Small intestine (tissue), 7 donors: ENCODE data around the gene S100A8. TPM values are rescaled to one million over a fixed set of nuclear protein-coding genes. Genes with fewer than 3 reads are reported as not detected.

Experiments used
- DNase-seq, 2 donors: peaks; one replicate each; pipeline versions ENCODE4 v3.0.0 to v3.0.0-alpha.2; 2013
- FAIRE-seq: peaks from 2 replicates; lab custom pipeline; 2012; peaks lifted over from hg19 to GRCh38; lab: Jason Lieb, UNC
- H3K27ac ChIP-seq, 3 donors: one replicate each; pipeline ENCODE4 v1.5.1; 2013; ENCODE audit warnings: low read length in 2 of 3, mild to moderate bottlenecking in 2 of 3, control low read depth in 1 of 3, inconsistent platforms in 1 of 3, low read depth in 1 of 3, moderate library complexity in 1 of 3
- H3K27me3 ChIP-seq, 3 donors: one replicate each; pipeline ENCODE4 v1.6.1; 2013; ENCODE audit warnings: low read length in 3 of 3, inconsistent platforms in 1 of 3; ENCODE audit not compliant: control insufficient read depth in 3 of 3, insufficient read depth in 3 of 3
- H3K36me3 ChIP-seq, 3 donors: one replicate each; pipeline ENCODE4 v1.6.1; 2013; ENCODE audit warnings: low read length in 3 of 3, inconsistent platforms in 1 of 3, low read depth in 1 of 3, mild to moderate bottlenecking in 1 of 3, moderate library complexity in 1 of 3; ENCODE audit not compliant: control insufficient read depth in 3 of 3, insufficient read depth in 2 of 3
- H3K4me1 ChIP-seq, 3 donors: one replicate each; pipeline ENCODE4 v1.6.1; 2013; ENCODE audit warnings: low read length in 2 of 3, inconsistent platforms in 1 of 3, low read depth in 1 of 3, mild to moderate bottlenecking in 1 of 3, moderate library complexity in 1 of 3; ENCODE audit not compliant: control insufficient read depth in 3 of 3, insufficient read depth in 2 of 3
- H3K4me3 ChIP-seq, 3 donors: one replicate each; pipeline ENCODE4 v1.5.1; 2013; ENCODE audit warnings: low read length in 3 of 3, control low read depth in 1 of 3, inconsistent platforms in 1 of 3, low read depth in 1 of 3, mild to moderate bottlenecking in 1 of 3, moderate library complexity in 1 of 3
- H3K9me3 ChIP-seq, 2 donors: one replicate each; pipeline ENCODE4 v1.6.1; 2013; ENCODE audit warnings: low read depth in 1 of 2, low read length in 1 of 2; ENCODE audit not compliant: control insufficient read depth in 2 of 2, insufficient read depth in 1 of 2
- WGBS, 3 donors: extraction: QIAGEN DNeasy Blood & Tissue Kit; methylation state at CpG; one replicate each; pipeline ENCODE4 v1.1.7; 2013; 5-methylcytosine and 5-hydroxymethylcytosine counted together
- polyA plus RNA-seq, 4 donors: library from polyadenylated mRNA; stranded (reverse) in 3 of 4; unstranded in 1 of 4; fragments of 200-250 nt in 3 of 4; fragments of 120-200 nt in 1 of 4; gene quantifications; one replicate each; pipeline versions ENCODE4 v1.2.1 to v1.2.3, GENCODE V29; 2013
- donor health status: healthy with polysubstance abuse.
- donor health status: control.
- donor health status: control.
- donor health status: Bipolar disorder and iron deficiency.
- donor health status: healthy.

S100A8 gene
- polyA plus RNA-seq, 4 donors, result 10.2 to 208 (median 86.3) TPM

DNA sequence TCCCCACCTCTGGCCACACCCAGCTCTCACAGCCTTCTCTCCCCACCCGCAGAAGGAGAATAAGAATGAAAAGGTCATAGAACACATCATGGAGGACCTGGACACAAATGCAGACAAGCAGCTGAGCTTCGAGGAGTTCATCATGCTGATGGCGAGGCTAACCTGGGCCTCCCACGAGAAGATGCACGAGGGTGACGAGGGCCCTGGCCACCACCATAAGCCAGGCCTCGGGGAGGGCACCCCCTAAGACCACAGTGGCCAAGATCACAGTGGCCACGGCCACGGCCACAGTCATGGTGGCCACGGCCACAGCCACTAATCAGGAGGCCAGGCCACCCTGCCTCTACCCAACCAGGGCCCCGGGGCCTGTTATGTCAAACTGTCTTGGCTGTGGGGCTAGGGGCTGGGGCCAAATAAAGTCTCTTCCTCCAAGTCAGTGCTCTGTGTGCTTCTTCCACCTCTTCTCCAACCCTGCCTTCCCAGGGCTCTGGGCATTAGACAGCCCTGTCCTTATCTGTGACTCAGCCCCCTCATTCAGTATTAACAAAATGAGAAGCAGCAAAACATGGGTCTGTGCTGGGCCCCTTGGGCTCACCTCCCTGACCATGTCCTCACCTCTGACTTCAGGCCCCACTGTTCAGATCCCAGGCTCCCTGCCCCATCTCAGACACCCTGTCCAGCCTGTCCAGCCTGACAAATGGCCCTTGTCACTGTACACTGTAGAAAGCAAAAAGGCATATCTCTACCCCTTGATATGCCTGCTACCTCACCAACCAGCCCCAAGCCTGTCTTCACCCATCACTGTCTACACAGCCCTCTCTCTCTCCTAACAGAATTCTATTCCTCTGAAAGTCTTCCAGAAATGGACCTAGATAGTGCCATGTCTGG, 30.0 kb downstream of the S100A8 start:
- H3K27me3 ChIP-seq, result no peaks in the 10 kb centered on the region
- DNase-seq (no peak), FAIRE-seq (no peak)
- H3K4me1 ChIP-seq, result peaks cover 0 to 70% (median 0%) of the 10 kb centered on the region in 3 donors
- peaks cover 0 to 2% (median 0%) of the 10 kb centered on the region in 3 donors for H3K36me3 ChIP-seq
- no peak overlapping the region for H3K27ac ChIP-seq
- H3K9me3 ChIP-seq, result no peaks in the 10 kb centered on the region
- H3K4me3 ChIP-seq, result no peak overlapping the region
- WGBS, 3 donors, result 84 to 85% (median 84%) methylated on average over 11 of the region's 11 CpGs

DNA sequence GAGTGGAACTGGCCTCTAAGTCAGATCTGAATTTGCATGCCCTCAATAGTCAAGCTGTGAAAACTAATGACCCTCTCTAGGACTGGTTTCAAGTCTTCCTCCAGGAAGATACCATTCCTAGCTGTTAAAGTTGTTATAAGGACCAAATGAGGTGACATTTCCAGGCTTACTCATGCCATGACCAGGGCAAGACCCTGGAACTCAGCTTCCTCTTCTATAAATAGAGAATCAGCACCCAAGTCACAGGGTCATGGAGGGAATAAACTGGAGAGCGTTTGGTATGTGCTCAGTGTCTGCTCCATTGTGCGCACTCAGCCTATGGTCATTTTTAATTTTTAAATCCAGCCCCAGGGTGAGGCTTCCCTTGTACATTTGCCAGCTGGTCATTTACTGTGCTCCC, 30.7 kb downstream of the S100A8 start:
- Histone ChIP-seq H3K9me3 (peaks cover 0 to 5% of the 10 kb centered on the region in 2 donors), H3K27me3 (no peaks in the 10 kb centered on the region), H3K4me1 (peaks cover 0 to 64% (median 0%) of the 10 kb centered on the region in 3 donors), H3K4me3 (no peak overlapping the region), H3K36me3 (peaks cover 0 to 2% (median 0%) of the 10 kb centered on the region in 3 donors), H3K27ac (no peak overlapping the region)
- no peak for FAIRE-seq
- no peak for DNase-seq
- WGBS, 3 donors, result 82 to 91% (median 88%) methylated on average over 2 of the region's 2 CpGs

DNA sequence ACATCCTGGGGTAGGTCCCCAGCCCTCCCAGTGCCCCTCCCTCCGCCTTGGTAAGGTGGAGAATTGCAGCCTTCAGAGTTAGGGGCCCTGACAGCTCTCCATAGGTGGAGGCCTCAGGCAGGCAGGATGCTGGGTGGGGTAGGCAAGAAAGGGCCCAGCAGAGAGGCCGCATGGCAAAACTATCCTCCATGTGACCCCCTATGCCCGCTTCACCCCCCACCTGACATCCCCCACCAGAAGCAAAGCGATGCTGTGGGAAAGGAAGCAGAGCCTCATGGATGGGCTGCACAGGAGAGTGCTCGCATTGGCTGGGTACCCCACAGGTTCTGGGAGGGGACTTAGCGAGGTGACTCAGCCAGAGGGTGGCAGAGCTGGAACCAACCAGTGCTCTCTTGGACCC, 31.6 kb downstream of the S100A8 start:
- no peak for FAIRE-seq
- no peak for DNase-seq
- Histone ChIP-seq H3K36me3 (peaks cover 0 to 2% (median 0%) of the 10 kb centered on the region in 3 donors), H3K27ac (no peak overlapping the region), H3K4me3 (no peak overlapping the region), H3K4me1 (peaks cover 0 to 55% (median 0%) of the 10 kb centered on the region in 3 donors), H3K9me3 (peaks cover 0 to 5% of the 10 kb centered on the region in 2 donors), H3K27me3 (no peaks in the 10 kb centered on the region)
- WGBS, 3 donors, result 87 to 94% (median 92%) methylated on average over 6 of the region's 6 CpGs

DNA sequence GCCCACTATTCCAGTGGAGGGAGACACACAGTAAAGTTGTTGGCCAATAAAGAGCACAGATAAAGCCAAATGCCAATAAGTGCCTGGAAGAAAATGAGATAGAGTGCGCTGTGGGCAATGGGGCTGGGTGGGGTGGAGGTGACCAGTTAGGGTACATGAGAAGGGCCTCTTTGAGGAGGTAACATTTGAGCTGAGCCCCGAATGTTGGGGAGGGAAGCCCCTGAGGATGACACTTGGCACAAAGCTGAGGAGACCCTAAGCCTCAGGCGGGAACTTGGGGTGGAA, 32.2 kb downstream of the S100A8 start:
- Histone ChIP-seq H3K27ac (no peak overlapping the region), H3K4me3 (no peak overlapping the region), H3K4me1 (peaks cover 0 to 49% (median 0%) of the 10 kb centered on the region in 3 donors), H3K27me3 (no peaks in the 10 kb centered on the region), H3K36me3 (peaks cover 0 to 2% (median 0%) of the 10 kb centered on the region in 3 donors), H3K9me3 (peaks cover 0 to 5% of the 10 kb centered on the region in 2 donors)
- DNase-seq, result no peak
- no peak for FAIRE-seq
- 91 to 96% (median 91%) methylated on average over 3 of the region's 3 CpGs for WGBS, 3 donors

DNA sequence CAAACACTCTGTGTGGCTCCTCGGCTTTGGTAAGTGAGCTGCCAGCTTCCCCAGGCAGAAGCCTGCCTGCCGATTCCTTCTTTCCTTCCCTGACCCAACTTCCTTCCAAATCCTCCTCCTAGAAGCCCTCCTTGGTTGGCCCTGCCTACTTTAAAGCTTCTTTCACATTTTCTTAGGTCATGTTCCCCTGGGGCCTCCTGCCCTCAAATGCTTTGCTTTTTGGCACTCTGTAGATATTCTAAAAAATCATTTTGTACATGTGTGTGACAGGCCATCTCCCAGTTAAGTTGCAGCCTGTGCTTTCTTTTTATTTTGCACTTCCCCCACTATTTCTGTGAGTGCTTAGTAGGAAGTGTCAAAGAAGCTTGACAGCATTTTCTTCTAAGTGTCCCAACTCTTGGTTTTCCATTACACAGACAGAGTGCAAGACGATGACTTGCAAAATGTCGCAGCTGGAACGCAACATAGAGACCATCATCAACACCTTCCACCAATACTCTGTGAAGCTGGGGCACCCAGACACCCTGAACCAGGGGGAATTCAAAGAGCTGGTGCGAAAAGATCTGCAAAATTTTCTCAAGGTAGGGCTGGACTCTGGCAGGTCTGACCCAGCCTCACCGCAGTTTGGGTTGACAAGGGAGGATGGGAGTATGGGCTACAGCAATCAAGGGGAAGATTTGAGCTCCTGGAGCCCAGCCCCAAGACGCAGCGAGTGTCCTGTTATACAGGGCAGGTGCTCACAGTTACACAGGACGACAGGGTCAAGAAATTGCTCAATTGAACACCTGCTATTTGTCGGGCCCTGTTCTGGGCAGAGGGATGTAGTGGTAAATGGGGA, 32.8 kb downstream of the S100A8 start, which contains the start of gene S100A9:
TSS of gene S100A9 (plus strand) at position 2 of the 838 bp plus-strand sequence. CDS start at position 432, 430 bp downstream.
- Histone ChIP-seq H3K9me3 (peaks cover 0 to 5% of the 10 kb centered on the region in 2 donors), H3K27me3 (no peaks in the 10 kb centered on the region), H3K27ac (peak within 1 kb of the TSS in 1 of 3 donors; percentile 23), H3K4me1 (peaks cover 0 to 43% (median 0%) of the 10 kb centered on the region in 3 donors), H3K4me3 (no peak within 1 kb of the TSS), H3K36me3 (peaks cover 0 to 2% (median 0%) of the 10 kb centered on the region in 3 donors)
- 62 to 75% (median 73%) methylated on average over 11 of the region's 11 CpGs for WGBS, 3 donors
- no peak for FAIRE-seq
- no peak for DNase-seq

DNA sequence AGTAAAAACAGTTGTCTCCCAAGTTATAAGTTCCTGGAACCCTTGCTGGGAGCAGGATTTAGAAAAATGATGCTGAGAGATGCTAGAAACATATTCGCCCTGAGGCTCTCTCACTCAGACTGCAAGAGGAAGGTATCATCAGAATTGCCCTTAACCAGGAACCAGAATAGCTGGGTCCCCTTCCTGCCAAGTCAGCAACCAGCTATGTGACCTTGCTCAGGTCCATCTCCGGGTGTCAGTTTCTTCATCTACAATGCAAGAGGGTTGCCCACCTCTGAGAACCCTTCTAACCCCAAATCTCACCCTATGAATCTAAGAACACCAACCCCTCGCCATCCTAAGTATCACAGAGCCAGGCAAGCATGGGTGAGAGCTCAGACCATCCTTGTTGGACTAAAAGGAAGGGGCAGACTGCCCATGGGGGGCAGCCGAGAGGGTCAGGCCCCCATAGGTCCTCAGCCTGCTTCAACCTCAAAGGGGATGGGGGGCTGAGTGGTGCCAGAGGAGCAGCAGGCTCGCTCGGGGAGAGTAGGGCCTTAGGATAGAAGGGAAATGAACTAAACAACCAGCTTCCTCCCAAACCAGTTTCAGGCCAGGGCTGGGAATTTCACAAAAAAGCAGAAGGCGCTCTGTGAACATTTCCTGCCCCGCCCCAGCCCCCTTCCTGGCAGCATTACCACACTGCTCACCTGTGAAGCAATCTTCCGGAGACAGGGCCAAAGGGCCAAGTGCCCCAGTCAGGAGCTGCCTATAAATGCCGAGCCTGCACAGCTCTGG, 33.6 kb downstream of the S100A8 start:
- peak overlapping the region in 1 of 3 donors; percentile 23 for H3K27ac ChIP-seq

DNA sequence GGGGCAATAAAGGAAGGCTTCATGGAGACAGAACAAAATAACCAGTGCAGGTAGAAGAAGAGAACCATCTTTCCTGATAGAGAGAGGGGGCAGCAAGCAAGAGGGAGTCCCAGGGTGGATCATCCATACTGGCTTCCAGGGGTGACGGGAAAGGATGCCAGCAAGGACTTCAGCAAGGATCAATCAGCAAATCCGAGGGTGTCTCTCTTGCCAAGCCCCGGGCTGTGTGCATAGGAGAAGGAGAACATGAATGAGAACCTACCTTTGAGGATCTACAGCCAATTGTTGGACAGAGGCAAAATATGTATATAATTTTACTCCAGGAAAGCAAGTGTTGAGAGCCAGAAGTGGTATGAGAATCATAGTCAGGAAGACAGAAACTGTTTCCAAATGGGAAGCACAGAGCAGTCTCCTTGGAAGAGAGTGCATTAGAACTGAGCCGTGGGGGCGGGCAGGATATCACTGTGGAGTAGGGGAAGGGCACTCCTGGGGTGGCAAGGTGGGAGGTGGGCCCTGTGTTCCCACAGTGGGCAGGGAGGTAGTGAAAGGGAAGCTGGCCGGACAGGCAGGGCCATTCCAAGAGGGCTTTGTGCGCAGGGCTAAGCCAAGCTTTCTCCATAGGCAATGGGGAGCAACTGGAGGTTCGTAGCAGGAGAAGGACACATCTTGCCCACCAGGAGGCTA, 34.3 kb downstream of the S100A8 start:
- peaks cover 0 to 5% of the 10 kb centered on the region in 2 donors for H3K9me3 ChIP-seq
- no peak overlapping the region for H3K27ac ChIP-seq
- no peak overlapping the region for H3K4me3 ChIP-seq
- H3K27me3 ChIP-seq, result no peaks in the 10 kb centered on the region
- FAIRE-seq, result no peak
- peaks cover 0 to 30% (median 0%) of the 10 kb centered on the region in 3 donors for H3K4me1 ChIP-seq
- 83 to 90% (median 89%) methylated on average over 8 of the region's 8 CpGs for WGBS, 3 donors
- no peak for DNase-seq
- H3K36me3 ChIP-seq, result peaks cover 0 to 2% (median 0%) of the 10 kb centered on the region in 3 donors

More for the DNA sequence above, 33.6 kb downstream of the S100A8 start:
- DNase-seq (peak; percentile 34 to 77), FAIRE-seq (no peak)
- Histone ChIP-seq H3K4me1 (peaks cover 0 to 35% (median 0%) of the 10 kb centered on the region in 3 donors), H3K4me3 (no peak overlapping the region), H3K36me3 (peaks cover 0 to 2% (median 0%) of the 10 kb centered on the region in 3 donors), H3K9me3 (peaks cover 0 to 5% of the 10 kb centered on the region in 2 donors), H3K27me3 (no peaks in the 10 kb centered on the region)
- 45 to 54% (median 50%) methylated on average over 9 to 10 of the region's 10 CpGs for WGBS, 3 donors
